BLaER1 (cell line): ENCODE data around the gene HOXB13.

Source experiments
- H3K27ac ChIP-seq: shearing (Covaris generic); formaldehyde crosslinking; 2 replicates; pipeline ENCODE4 v1.8.1; 2022
- H3K27me3 ChIP-seq: shearing (Covaris generic); formaldehyde crosslinking; 2 replicates; pipeline ENCODE4 v1.8.1; 2022
- H3K36me3 ChIP-seq: shearing (Covaris generic); formaldehyde crosslinking; 2 replicates; pipeline ENCODE4 v1.8.1; 2022
- H3K4me1 ChIP-seq: shearing (Covaris generic); formaldehyde crosslinking; 2 replicates; pipeline ENCODE4 v1.8.1; 2022
- H3K4me2 ChIP-seq: shearing (Covaris generic); formaldehyde crosslinking; 2 replicates; pipeline ENCODE4 v1.8.1; 2022
- H3K4me3 ChIP-seq: shearing (Covaris generic); formaldehyde crosslinking; 2 replicates; pipeline ENCODE4 v1.8.1; 2022
- H3K9ac ChIP-seq: shearing (Covaris generic); formaldehyde crosslinking; 2 replicates; pipeline ENCODE4 v1.8.1; 2022
- H3K9me3 ChIP-seq: shearing (Covaris generic); formaldehyde crosslinking; 2 replicates; pipeline ENCODE4 v1.8.1; 2022
- H4K20me1 ChIP-seq: shearing (Covaris generic); formaldehyde crosslinking; 2 replicates; pipeline ENCODE4 v1.8.1; 2022
- Cebpa-rat ChIP-seq: shearing (Covaris generic); IDR thresholded peaks from 2 replicates; pipeline ENCODE4 v1.8.1; 2022

Gene HOXB13

GRCh38 chr17:48678141-48678971 is 50.2 kb downstream of the HOXB13 start:
- H3K9ac ChIP-seq, result no peak overlapping the region
- H3K4me3 ChIP-seq, result 0 out of 2 replicates have a peak overlapping the region, but pooled peaks have one; percentile 22
- peak overlapping the region; percentile 59 for H3K4me2 ChIP-seq
- peaks cover 32% of the 10 kb centered on the region for H3K27me3 ChIP-seq
- TF ChIP-seq Cebpa-rat, result no peak
- H3K27ac ChIP-seq, result no peak overlapping the region
- H3K9me3 ChIP-seq, result no peaks in the 10 kb centered on the region
- H3K36me3 ChIP-seq, result no peaks in the 10 kb centered on the region
- no peaks in the 10 kb centered on the region for H4K20me1 ChIP-seq
- H3K4me1 ChIP-seq, result peaks cover 5% of the 10 kb centered on the region; the same call in 1 of the 2 replicates

- Histone ChIP-seq H3K27me3 (peaks cover 22% of the 10 kb centered on the region), H3K4me3 (no peak overlapping the region)
These were observed 51.5 kb downstream of the HOXB13 start for GRCh38 chr17:48676963-48677558.

More at GRCh38 chr17:48676963-48677558, 51.5 kb downstream of the HOXB13 start:
- Histone ChIP-seq H3K9me3 (no peaks in the 10 kb centered on the region), H3K4me1 (peaks cover 5% of the 10 kb centered on the region; the same call in 1 of the 2 replicates), H3K4me2 (no peak overlapping the region), H3K36me3 (no peaks in the 10 kb centered on the region), H4K20me1 (no peaks in the 10 kb centered on the region), H3K9ac (no peak overlapping the region), H3K27ac (no peak overlapping the region)
- no peak for TF ChIP-seq Cebpa-rat
